Heart right ventricle (tissue), 16 donors: ENCODE results near the gene BLOC1S3. TPM values are rescaled to one million over a fixed set of nuclear protein-coding genes. Genes with fewer than 3 reads are reported as not detected.
A peak's percentile ranks its signal among the peaks of the same experiment; 100 is the strongest.

ENCODE experiments used
- ATAC-seq, 8 donors: fragments of 200-7000 bp; cut with Tn5 transposase; one replicate each; pipeline ENCODE4 v1.9.1; 2020; ENCODE audit warnings: mild to moderate bottlenecking in 8 of 8, moderate library complexity in 8 of 8, moderate number of reproducible peaks in 1 of 8
- DNase-seq, 2 donors: peaks; one replicate each; pipeline ENCODE4 v3.0.0-alpha.2; 2020
- H3K27ac ChIP-seq, 10 donors: fragments of 200-600 bp; sonication (generic) in 2 of 10; one replicate each; pipeline versions ENCODE4 v1.5.0 to v1.8.0; 2020 to 2022; ENCODE audit warnings: mild to moderate bottlenecking in 3 of 10
- H3K27me3 ChIP-seq, 7 donors: fragments of 200-600 bp; one replicate each; pipeline ENCODE4 v1.8.0; 2021 to 2022; ENCODE audit warnings: mild to moderate bottlenecking in 2 of 7
- H3K36me3 ChIP-seq, 9 donors: fragments of 200-600 bp; sonication (generic) in 1 of 9; one replicate each; pipeline versions ENCODE4 v1.5.0 to v1.8.0; 2020 to 2022; ENCODE audit warnings: mild to moderate bottlenecking in 2 of 9
- H3K4me1 ChIP-seq, 9 donors: fragments of 200-600 bp; sonication (generic) in 1 of 9; one replicate each; pipeline versions ENCODE4 v1.5.0 to v1.8.0; 2020 to 2022; ENCODE audit warnings: mild to moderate bottlenecking in 4 of 9
- H3K4me3 ChIP-seq, 10 donors: fragments of 200-600 bp; sonication (generic) in 2 of 10; one replicate each; pipeline versions ENCODE4 v1.5.0 to v1.8.0; 2020 to 2022; ENCODE audit warnings: mild to moderate bottlenecking in 7 of 10, moderate library complexity in 2 of 10
- H3K9me3 ChIP-seq, 11 donors: fragments of 200-600 bp in 10 of 11; sonication (generic) in 2 of 11; one replicate each; pipeline versions ENCODE4 v1.5.0 to v1.8.0; 2013 to 2022; ENCODE audit warnings: mild to moderate bottlenecking in 2 of 11, control low read depth in 1 of 11, moderate library complexity in 1 of 11
- WGBS, 2 donors: extraction: QIAGEN DNeasy Blood & Tissue Kit; methylation state at CpG; one replicate each; pipeline ENCODE4 v1.1.7; 2013; ENCODE audit warnings: inconsistent platforms in 1 of 2; 5-methylcytosine and 5-hydroxymethylcytosine counted together
- intact Hi-C, 10 donors: fragments of 100-400 bp; cut with DNase I; formaldehyde crosslinking; loops; one replicate each; pipeline versions ENCODE4 v1.11.1 to v1.14.2; 2022
- polyA plus RNA-seq, 2 donors: library from polyadenylated mRNA; stranded (reverse); fragments of 200-250 nt; gene quantifications; one replicate each; pipeline ENCODE4 v1.2.3, GENCODE V29; 2013
- total RNA-seq, 10 donors: library from RNA; stranded (reverse); fragmentation: NEBNext Ultra II Directional in 3 of 10; extraction: Animal tissue kit (Norgen Biotek cat#: 25700) in 3 of 10; gene quantifications; one replicate each; pipeline versions ENCODE4 v1.2.1 to v1.2.4, GENCODE V29; 2021 to 2023
- TF ChIP-seq, protein P1 (sequence below), 9 donors: fragments of 200-600 bp; sonication (generic) in 2 of 9; IDR thresholded peaks; one replicate each; pipeline versions ENCODE4 v1.5.0 to v1.8.0; 2021 to 2022; ENCODE audit warnings: antibody characterized with exemption in 9 of 9, mild to moderate bottlenecking in 5 of 9, moderate library complexity in 1 of 9
- donor health status: Arrhythmogenic right ventricular cardiomyopathy.
- donor health status: ischemic (EF 13 %, LVEDD 7.1; RV severe dilation, severe dysfunction).
- donor health status: healthy with polysubstance abuse.
- donor health status: DM: no; HTN: yes; CAD: no.
- donor health status: DM: no; HTN: no; CAD: no.
- donor health status: ischemic (EF 25% LVEDD 6.9; RV normal size, moderate dysfunction).
- donor health status: ischemic (EF 25% LVEDD 5.7; RV mildly dilated, moderate dysfunction).
- donor health status: healthy.
- donor health status: DM: yes; HTN: yes; CAD: no.
- donor health status: Ischemic cardiomyopathy.
- donor health status: ischemic (EF 35%, LVEDD 5.7; RV mildly dilated, moderate dysfunction).
- donor health status: nonischemic (EF 11% LVEDD 7.7; RV severe dilation, severe dysfunction).
- donor health status: DM: yes; HTN: yes; CAD: no.
- donor health status: PGD.
- donor health status: ischemic (EF 29% LVEDD 5.4; RV normal size, mild dysfunction).
- donor health status: nonischemic (EF 23%, LVEDD 6.1; RV moderate dilation, normal function).

BLOC1S3 gene
- total and polyA plus RNA-seq, 12 donors: 2.2 to 8.6 (median 4.8) TPM

DNA sequence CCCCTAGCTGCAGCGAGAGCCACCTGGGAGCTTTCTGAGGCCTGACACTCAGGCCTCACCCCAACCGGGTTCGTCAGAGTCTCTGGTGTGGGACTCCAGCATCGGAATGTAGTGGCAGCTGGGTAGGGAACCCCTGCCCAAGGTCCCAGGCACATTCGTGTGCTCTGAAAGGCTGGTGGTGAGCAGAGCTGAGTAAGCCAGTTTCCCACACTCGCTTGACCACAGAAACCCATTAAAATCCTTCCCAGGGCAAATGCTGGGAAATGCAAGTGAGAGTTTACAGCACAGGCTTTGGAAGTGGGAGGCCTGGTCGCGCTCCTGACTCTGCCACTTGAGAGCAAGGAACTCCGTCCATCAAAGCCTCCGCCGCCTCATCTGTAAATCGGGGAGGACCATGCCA lies 4.8 kb upstream of the BLOC1S3 start:
- TF ChIP-seq, protein P1, sequence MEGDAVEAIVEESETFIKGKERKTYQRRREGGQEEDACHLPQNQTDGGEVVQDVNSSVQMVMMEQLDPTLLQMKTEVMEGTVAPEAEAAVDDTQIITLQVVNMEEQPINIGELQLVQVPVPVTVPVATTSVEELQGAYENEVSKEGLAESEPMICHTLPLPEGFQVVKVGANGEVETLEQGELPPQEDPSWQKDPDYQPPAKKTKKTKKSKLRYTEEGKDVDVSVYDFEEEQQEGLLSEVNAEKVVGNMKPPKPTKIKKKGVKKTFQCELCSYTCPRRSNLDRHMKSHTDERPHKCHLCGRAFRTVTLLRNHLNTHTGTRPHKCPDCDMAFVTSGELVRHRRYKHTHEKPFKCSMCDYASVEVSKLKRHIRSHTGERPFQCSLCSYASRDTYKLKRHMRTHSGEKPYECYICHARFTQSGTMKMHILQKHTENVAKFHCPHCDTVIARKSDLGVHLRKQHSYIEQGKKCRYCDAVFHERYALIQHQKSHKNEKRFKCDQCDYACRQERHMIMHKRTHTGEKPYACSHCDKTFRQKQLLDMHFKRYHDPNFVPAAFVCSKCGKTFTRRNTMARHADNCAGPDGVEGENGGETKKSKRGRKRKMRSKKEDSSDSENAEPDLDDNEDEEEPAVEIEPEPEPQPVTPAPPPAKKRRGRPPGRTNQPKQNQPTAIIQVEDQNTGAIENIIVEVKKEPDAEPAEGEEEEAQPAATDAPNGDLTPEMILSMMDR (IDR thresholded peaks at IDR 0.05): no peak
- WGBS, 2 donors: 85 to 86% methylated on average over 12 of the region's 12 CpGs
- ATAC-seq (no peak), DNase-seq (no peak)
- intact Hi-C loops: loop anchor here in 1 of 10 donors (10.0 kb wide), 1 partner anchor 279 kb away; the partner anchor contains the start of gene TOMM40
- Histone ChIP-seq H3K27ac (peak overlapping the region in 1 of 10 donors; percentile 26), H3K9me3 (no peaks in the 10 kb centered on the region), H3K4me3 (no peak overlapping the region), H3K36me3 (no peaks in the 10 kb centered on the region), H3K4me1 (peaks cover 0 to 50% (median 17%) of the 10 kb centered on the region in 9 donors), H3K27me3 (no peaks in the 10 kb centered on the region)

DNA sequence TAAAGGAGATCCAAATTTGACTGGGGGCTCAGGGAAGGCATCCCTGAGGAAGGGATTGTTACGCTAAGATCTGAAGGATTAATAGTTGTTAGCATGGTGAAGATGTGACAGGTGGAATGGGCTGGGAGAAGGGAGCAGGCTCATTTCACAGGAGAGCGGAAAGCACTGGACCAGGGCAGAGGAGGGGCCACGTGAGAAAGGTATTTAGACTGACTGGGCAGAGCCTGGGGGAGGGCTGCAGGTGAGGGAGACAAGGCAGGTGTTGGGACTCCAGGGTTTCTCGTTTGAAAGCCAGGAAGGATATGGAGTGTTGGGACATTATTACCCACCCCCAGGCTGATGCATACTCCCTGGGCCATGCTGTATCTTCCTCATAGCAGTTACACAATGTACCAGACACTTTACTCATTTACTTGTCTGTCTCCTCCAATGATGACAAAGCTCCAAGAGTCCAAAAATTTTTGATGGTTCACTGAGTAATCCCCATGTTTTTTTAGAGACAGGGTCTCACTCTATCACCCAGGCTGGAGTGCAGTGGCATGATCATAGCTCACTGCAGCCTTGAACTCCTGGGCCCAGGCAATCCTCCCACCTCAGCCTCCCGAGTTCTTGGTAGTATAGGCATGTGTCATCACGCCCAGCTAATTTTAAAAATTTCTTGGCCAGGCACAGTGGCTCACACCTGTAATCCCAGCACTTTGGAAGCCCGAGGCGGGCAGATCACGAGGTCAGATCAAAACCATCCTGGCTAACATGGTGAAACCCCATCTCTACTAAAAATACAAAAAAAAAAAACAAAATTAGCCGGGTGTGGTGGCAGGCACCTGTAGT lies 2.9 kb upstream of the BLOC1S3 start:
- ATAC-seq (no peak), DNase-seq (no peak)
- no peaks in the 10 kb centered on the region for H3K27me3 ChIP-seq
- no peak overlapping the region for H3K27ac ChIP-seq
- peaks cover 0 to 5% (median 0%) of the 10 kb centered on the region in 9 donors for H3K36me3 ChIP-seq
- intact Hi-C loops: loop anchor here in 4 of 10 donors (5.0 to 10.0 kb wide), 3 partner anchors 73 to 281 kb away; partner anchors contain the start of genes PPP1R37 (in 2 of the 4) and TOMM40 (in 1 of the 4)
- H3K9me3 ChIP-seq: no peaks in the 10 kb centered on the region
- 85 to 88% methylated on average over 10 of the region's 10 CpGs for WGBS, 2 donors
- no peak overlapping the region for H3K4me3 ChIP-seq
- TF ChIP-seq, protein P1 (IDR thresholded peaks at IDR 0.05): no peak
- H3K4me1 ChIP-seq: peaks cover under 1 to 48% (median 28%) of the 10 kb centered on the region in 9 donors

DNA sequence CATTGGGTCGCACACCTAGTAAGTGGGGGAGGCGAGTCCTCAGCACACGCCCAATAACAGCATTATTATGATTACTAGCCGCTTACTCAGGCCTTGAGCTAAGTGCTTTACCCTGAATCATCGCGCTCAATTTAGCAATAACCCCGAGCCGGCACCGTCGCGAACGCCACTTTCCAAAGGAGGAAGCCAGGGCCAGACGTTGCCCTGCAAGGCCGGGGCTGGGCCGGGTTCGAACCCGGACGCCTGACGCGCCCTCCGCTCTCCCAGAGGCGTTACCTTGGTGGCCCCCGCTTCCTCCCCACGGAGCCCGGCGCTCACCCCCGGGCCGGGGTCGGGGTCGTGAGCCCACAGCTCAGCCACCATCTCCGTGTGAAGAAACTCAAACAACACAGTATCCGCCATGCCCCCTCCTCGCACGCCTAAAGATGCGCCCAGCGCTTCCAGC lies 745 bp upstream of the BLOC1S3 start, which contains the start of gene TRAPPC6A:
TRAPPC6A (minus strand) TSS at position 421 of the 445 bp plus-strand sequence; CDS start at position 402, 19 bp downstream.
- peaks cover 3 to 44% (median 31%) of the 10 kb centered on the region in 9 donors for H3K4me1 ChIP-seq
- TF ChIP-seq, protein P1 (IDR thresholded peaks at IDR 0.05): no peak
- peak within 1 kb of the TSS; percentile 62 to 96 (median 83) for H3K4me3 ChIP-seq
- peak within 1 kb of the TSS; percentile 55 to 93 (median 87) for H3K27ac ChIP-seq
- 0% methylated on average over 36 of the region's 36 CpGs for WGBS, 2 donors
- DNase-seq: no peak
- H3K27me3 ChIP-seq: no peaks in the 10 kb centered on the region
- no peaks in the 10 kb centered on the region for H3K9me3 ChIP-seq
- peaks cover 0 to 18% (median 0%) of the 10 kb centered on the region in 9 donors for H3K36me3 ChIP-seq
- intact Hi-C loops: loop anchor here in 4 of 10 donors (1.0 to 10.0 kb wide), 4 partner anchors 76 to 283 kb away; partner anchors contain the start of genes PPP1R37 (in 2 of the 4) and TOMM40 (in 1 of the 4)
- ATAC-seq: peak in 1 of 8 donors; percentile 5
